K562 (cell line): ENCODE results near the gene TELO2. TPM values are rescaled to one million over a fixed set of nuclear protein-coding genes. Genes with fewer than 3 reads are reported as not detected.

Source experiments
- ATAC-seq: fragments of 200-7000 bp; cut with Tn5 transposase; 3 replicates; pipeline ENCODE4 v1.9.1; 2020; ENCODE audit warnings: moderate library complexity
- BruUV-seq: library from RNA; stranded (reverse); fragments of 400-500 nt; replicated peaks from 2 replicates; lab custom pipeline; 2021; lab: Mats Ljungman, UMichigan
- CTCF ChIA-PET: fragments of 300-600 bp; formaldehyde crosslinking; extraction: SDS; loops from one replicate; lab custom pipeline; 2021; ENCODE audit warnings: low intra/inter-chr PET ratio; lab: Yijun Ruan, JAX
- POLR2A ChIA-PET: fragments of 300-600, 350-650 bp; sonication (Branson Sonifier 250); formaldehyde crosslinking; extraction: SDS; loops from one replicate; lab custom pipeline; 2021; ENCODE audit warnings: antibody characterized with exemption, inconsistent platforms; lab: Yijun Ruan, JAX
- DNase-seq, 4 experiments: peaks; one replicate each; pipeline versions ENCODE4 v3.0.0 to v3.0.0-alpha.2; 2011 to 2018; ENCODE audit warnings: low spot score in 3 of 4, mixed read lengths in 3 of 4; ENCODE audit errors: extremely low read depth in 1 of 4
- FAIRE-seq: peaks from 2 replicates; lab custom pipeline; 2011; peaks lifted over from hg19 to GRCh38; lab: Jason Lieb, UNC
- H2AFZ ChIP-seq: 2 replicates; pipeline ENCODE4 v1.6.0; 2011; ENCODE audit warnings: low read depth, low read length, control low read depth, inconsistent platforms
- H3K27ac ChIP-seq: fragments of 200-600 bp; 3 replicates; pipeline ENCODE4 v1.8.0; 2011; ENCODE audit warnings: low read depth, mild to moderate bottlenecking, control low read depth, inconsistent platforms, low read length, moderate library complexity, mixed read lengths; ENCODE audit errors: extremely low read depth
- H3K27me3 ChIP-seq, 2 experiments: fragments of 300-600 bp in 1 of 2; 2 replicates in 1 of 2; 3 replicates in 1 of 2; pipeline versions ENCODE4 v1.6.0 to v1.8.0; 2011; ENCODE audit warnings: inconsistent platforms in 2 of 2, low read length in 2 of 2, mild to moderate bottlenecking in 1 of 2, mixed read lengths in 1 of 2, moderate library complexity in 1 of 2; ENCODE audit not compliant: control insufficient read depth in 2 of 2, insufficient read depth in 2 of 2
- H3K36me3 ChIP-seq: fragments of 300-600 bp; 3 replicates; pipeline ENCODE4 v1.8.0; 2011; ENCODE audit warnings: mild to moderate bottlenecking, low read length, inconsistent platforms; ENCODE audit not compliant: control insufficient read depth, insufficient read depth
- H3K4me1 ChIP-seq, 2 experiments: fragments of 200-600 bp in 1 of 2; replicated peaks in 1 of 2; 2 replicates in 1 of 2; 3 replicates in 1 of 2; pipeline versions ENCODE4 v1.5.1 to v1.8.0; 2011; ENCODE audit warnings: inconsistent platforms in 2 of 2, low read length in 2 of 2, mild to moderate bottlenecking in 1 of 2, mixed read lengths in 1 of 2, moderate library complexity in 1 of 2; ENCODE audit not compliant: control insufficient read depth in 2 of 2, insufficient read depth in 2 of 2
- H3K4me2 ChIP-seq: 2 replicates; pipeline ENCODE4 v1.6.1; 2011; ENCODE audit warnings: low read length, control low read depth, inconsistent platforms, mixed read lengths; ENCODE audit not compliant: insufficient read depth
- H3K4me3 ChIP-seq: fragments of 200-600 bp; sonication (generic), shearing (Covaris generic); 2 replicates; pipeline ENCODE4 v1.5.1; 2016; ENCODE audit warnings: control low read depth, inconsistent platforms
- H3K79me2 ChIP-seq: fragments of 200-600 bp; 3 replicates; pipeline ENCODE4 v1.8.0; 2011; ENCODE audit warnings: low read length, inconsistent platforms; ENCODE audit not compliant: control insufficient read depth, insufficient read depth
- H3K9ac ChIP-seq, 2 experiments: 2 replicates each; pipeline versions ENCODE4 v1.6.0 to v1.6.1; 2011; ENCODE audit warnings: low read depth in 2 of 2, low read length in 2 of 2, control low read depth in 1 of 2, inconsistent platforms in 1 of 2, mild to moderate bottlenecking in 1 of 2, mixed read lengths in 1 of 2; ENCODE audit not compliant: insufficient read depth in 1 of 2
- H3K9me1 ChIP-seq: one replicate; pipeline ENCODE4 v1.6.0; 2011; ENCODE audit warnings: inconsistent platforms, mild to moderate bottlenecking, low read length, moderate library complexity; ENCODE audit not compliant: control insufficient read depth, insufficient read depth
- H3K9me3 ChIP-seq: replicated peaks from 2 replicates; pipeline ENCODE4 v1.5.1; 2011; ENCODE audit warnings: low read depth, low read length, inconsistent platforms; ENCODE audit not compliant: control insufficient read depth, insufficient read depth
- H4K20me1 ChIP-seq: replicated peaks from 2 replicates; pipeline ENCODE4 v1.6.1; 2011; ENCODE audit warnings: low read length, inconsistent platforms, mixed read lengths; ENCODE audit not compliant: control insufficient read depth, insufficient read depth
- ASH1L ChIP-seq: fragments of 450-650 bp; IDR thresholded peaks from 2 replicates; pipeline ENCODE4 v1.6.1; 2018; ENCODE audit warnings: borderline replicate concordance, mild to moderate bottlenecking, low read depth; ENCODE audit not compliant: partially characterized antibody
- CC2D1A ChIP-seq: fragments of 450-650 bp; IDR thresholded peaks from 2 replicates; pipeline ENCODE4 v1.6.1; 2017; ENCODE audit warnings: mild to moderate bottlenecking
- CREB1 ChIP-seq, 2 experiments: sonication (generic) in 1 of 2; formaldehyde crosslinking in 1 of 2; IDR thresholded peaks; 2 replicates each; pipeline versions ENCODE4 v1.6.1 to v1.8.0; 2012 to 2022; ENCODE audit warnings: inconsistent platforms in 1 of 2, mild to moderate bottlenecking in 1 of 2, missing genetic modification reagents in 1 of 2, moderate library complexity in 1 of 2
- CSDE1 ChIP-seq, 2 experiments: fragments of 450-650 bp; IDR thresholded peaks; 2 replicates each; pipeline ENCODE4 v1.6.1; 2016; ENCODE audit warnings: mild to moderate bottlenecking in 1 of 2
- FUS ChIP-seq: fragments of 200-400 bp; formaldehyde crosslinking; optimal IDR thresholded peaks from 2 replicates; pipeline ENCODE3; 2017; ENCODE audit warnings: low read depth, low read length
- MEIS2 ChIP-seq: fragments of 450-650 bp; IDR thresholded peaks from 2 replicates; pipeline ENCODE4 v1.6.1; 2014; ENCODE audit warnings: mild to moderate bottlenecking; ENCODE audit not compliant: partially characterized antibody
- PTTG1 ChIP-seq: fragments of 450-650 bp; IDR thresholded peaks from 2 replicates; pipeline ENCODE4 v1.6.1; 2016; ENCODE audit warnings: low read depth, mild to moderate bottlenecking, missing genetic modification characterization, missing compliant biosample characterization
- RB1 ChIP-seq: fragments of 450-650 bp; IDR thresholded peaks from 2 replicates; pipeline ENCODE4 v1.6.1; 2017; ENCODE audit warnings: low read depth, mild to moderate bottlenecking
- SIRT6 ChIP-seq: IDR thresholded peaks from one replicate; pipeline ENCODE4 v1.6.1; 2012; ENCODE audit warnings: low read depth, mild to moderate bottlenecking, control low read depth, inconsistent platforms, low read length, moderate library complexity
- SP2 ChIP-seq: IDR thresholded peaks from 2 replicates; pipeline ENCODE4 v1.6.1; 2011; ENCODE audit warnings: mild to moderate bottlenecking, low read depth, low read length, moderate library complexity; ENCODE audit not compliant: poor library complexity, severe bottlenecking; ENCODE audit errors: extremely low read depth
- TARDBP ChIP-seq: fragments of 450-650 bp; IDR thresholded peaks from 2 replicates; pipeline ENCODE4 v1.6.1; 2016
- ZC3H4 ChIP-seq: sonication (generic); formaldehyde crosslinking; IDR thresholded peaks from 2 replicates; pipeline ENCODE4 v1.9.0; 2021; ENCODE audit warnings: missing genetic modification reagents, borderline replicate concordance
- WGBS: fragments of 100-300 bp; shearing (Covaris generic); methylation state at CpG from one replicate; pipeline ENCODE4 v1.1.6; 2016; ENCODE audit warnings: low coverage, mixed read lengths; ENCODE audit not compliant: insufficient coverage; ENCODE audit errors: missing lambda C conversion rate; 5-methylcytosine and 5-hydroxymethylcytosine counted together
- in situ Hi-C: fragments of 300-500 bp; cut with MboI; formaldehyde crosslinking; loops from 4 replicates; pipeline ENCODE4 v1.15.0; 2018; ENCODE audit warnings: inconsistent platforms, mixed read lengths
- intact Hi-C: fragments of 100-400 bp; cut with micrococcal nuclease; formaldehyde crosslinking; loops from 2 replicates; pipeline ENCODE4 v1.14.2; 2022
- polyA plus RNA-seq, 8 experiments: library from polyadenylated mRNA; depleted of rRNA in 4 of 8; stranded (reverse) in 5 of 8; unstranded in 3 of 8; fragments of >200 nt; fragmentation: Nextera tagmentation in 2 of 8; fragmentation: Illumina TruSeq in 1 of 8; extraction: Ambion mirVana in 2 of 8; extraction: Trizol in 1 of 8; gene quantifications; 2 replicates each; pipeline versions ENCODE4 v1.2.1 to v1.2.3, GENCODE V29; 2011 to 2014; ENCODE audit warnings: inconsistent platforms in 1 of 8, missing spikeins in 1 of 8
- total RNA-seq, 7 experiments: library from RNA; depleted of rRNA in 6 of 7; stranded (reverse); fragments of >200 nt in 6 of 7; fragmentation: Illumina TruSeq in 2 of 7; extraction: Trizol in 2 of 7; gene quantifications; 2 replicates each; pipeline versions ENCODE4 v1.2.1 to v1.2.3, GENCODE V29; 2011 to 2021; ENCODE audit warnings: low replicate concordance in 1 of 7
- TF ChIP-seq, protein P1 (sequence below): fragments of 450-650 bp; formaldehyde crosslinking; IDR thresholded peaks from 2 replicates; pipeline ENCODE4 v1.4.0; 2020; ENCODE audit warnings: mild to moderate bottlenecking, moderate library complexity
- TF ChIP-seq, protein P2 (sequence below): IDR thresholded peaks from 2 replicates; pipeline ENCODE4 v1.6.1; 2011; ENCODE audit warnings: borderline replicate concordance, low read depth, mild to moderate bottlenecking, moderate library complexity, low read length; ENCODE audit not compliant: insufficient read depth, poor library complexity, severe bottlenecking

The TELO2 gene
- total and polyA plus RNA-seq, 9 of the 15 experiments (the other 6 are each of a cell fraction or from before 2014, with no cell fraction given): 0.51 to 91.8 (median 14.5) TPM

DNA sequence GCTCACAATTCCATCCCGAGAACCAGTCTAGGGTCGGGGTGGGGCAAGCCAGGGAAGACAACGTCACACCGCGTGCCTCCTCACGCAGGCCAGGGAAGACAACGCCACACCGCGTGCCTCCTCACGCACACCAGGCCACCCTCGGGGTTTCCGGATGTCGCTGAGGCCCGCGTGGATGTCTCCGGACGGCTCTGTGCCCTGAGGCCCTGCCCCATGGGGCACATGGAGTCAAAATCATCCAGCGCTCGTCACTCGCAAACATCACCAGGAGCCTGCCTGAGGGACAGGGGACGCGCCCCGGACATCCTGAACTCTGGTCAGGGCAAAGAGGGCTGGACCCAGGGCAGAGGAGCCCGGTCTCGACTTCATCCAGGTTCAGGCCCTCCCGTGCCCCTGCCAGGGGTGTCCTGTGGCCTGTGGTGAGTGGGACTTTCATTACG is 44.0 kb downstream of the TELO2 start:
- CTCF ChIA-PET: no interaction called here

More for the DNA sequence above, 44.0 kb downstream of the TELO2 start:
- POLR2A ChIA-PET: no interaction called here
- Histone ChIP-seq H3K4me2 (no peak overlapping the region), H2AFZ (no peak overlapping the region), H3K9ac (no peak overlapping the region; a peak in 1 of 4 replicates), H3K79me2 (no peaks in the 10 kb centered on the region), H3K9me3 (no peaks in the 10 kb centered on the region), H3K36me3 (no peaks in the 10 kb centered on the region), H4K20me1 (peaks cover 7% of the 10 kb centered on the region; the same call in 1 of the 2 replicates), H3K4me1 (peaks cover 0 to 74% of the 10 kb centered on the region in 2 experiments; a peak in 2 of 5 replicates), H3K9me1 (no peaks in the 10 kb centered on the region), H3K27ac (no peak overlapping the region), H3K4me3 (no peak overlapping the region), H3K27me3 (peaks cover 7 to 46% of the 10 kb centered on the region in 2 experiments; a peak in 4 of 5 replicates)
- no peak for DNase-seq
- 66% methylated on average over 23 of the region's 27 CpGs for whole genome bisulfite sequencing
- TF ChIP-seq, protein P1, sequence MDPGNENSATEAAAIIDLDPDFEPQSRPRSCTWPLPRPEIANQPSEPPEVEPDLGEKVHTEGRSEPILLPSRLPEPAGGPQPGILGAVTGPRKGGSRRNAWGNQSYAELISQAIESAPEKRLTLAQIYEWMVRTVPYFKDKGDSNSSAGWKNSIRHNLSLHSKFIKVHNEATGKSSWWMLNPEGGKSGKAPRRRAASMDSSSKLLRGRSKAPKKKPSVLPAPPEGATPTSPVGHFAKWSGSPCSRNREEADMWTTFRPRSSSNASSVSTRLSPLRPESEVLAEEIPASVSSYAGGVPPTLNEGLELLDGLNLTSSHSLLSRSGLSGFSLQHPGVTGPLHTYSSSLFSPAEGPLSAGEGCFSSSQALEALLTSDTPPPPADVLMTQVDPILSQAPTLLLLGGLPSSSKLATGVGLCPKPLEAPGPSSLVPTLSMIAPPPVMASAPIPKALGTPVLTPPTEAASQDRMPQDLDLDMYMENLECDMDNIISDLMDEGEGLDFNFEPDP (CRISPR knock-in tag): no peak
- no peak for TF ChIP-seq SIRT6
- TF ChIP-seq PTTG1: no peak
- TF ChIP-seq CSDE1 (IDR thresholded peaks at IDR 0.05): no peak
- TF ChIP-seq ASH1L: no peak
- no peak for TF ChIP-seq RB1
- TF ChIP-seq, protein P2, sequence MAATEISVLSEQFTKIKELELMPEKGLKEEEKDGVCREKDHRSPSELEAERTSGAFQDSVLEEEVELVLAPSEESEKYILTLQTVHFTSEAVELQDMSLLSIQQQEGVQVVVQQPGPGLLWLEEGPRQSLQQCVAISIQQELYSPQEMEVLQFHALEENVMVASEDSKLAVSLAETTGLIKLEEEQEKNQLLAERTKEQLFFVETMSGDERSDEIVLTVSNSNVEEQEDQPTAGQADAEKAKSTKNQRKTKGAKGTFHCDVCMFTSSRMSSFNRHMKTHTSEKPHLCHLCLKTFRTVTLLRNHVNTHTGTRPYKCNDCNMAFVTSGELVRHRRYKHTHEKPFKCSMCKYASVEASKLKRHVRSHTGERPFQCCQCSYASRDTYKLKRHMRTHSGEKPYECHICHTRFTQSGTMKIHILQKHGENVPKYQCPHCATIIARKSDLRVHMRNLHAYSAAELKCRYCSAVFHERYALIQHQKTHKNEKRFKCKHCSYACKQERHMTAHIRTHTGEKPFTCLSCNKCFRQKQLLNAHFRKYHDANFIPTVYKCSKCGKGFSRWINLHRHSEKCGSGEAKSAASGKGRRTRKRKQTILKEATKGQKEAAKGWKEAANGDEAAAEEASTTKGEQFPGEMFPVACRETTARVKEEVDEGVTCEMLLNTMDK: no peak
- no peak for TF ChIP-seq SP2
- TF ChIP-seq MEIS2: no peak
- no peak for TF ChIP-seq TARDBP
- TF ChIP-seq CREB1 (IDR thresholded peaks at IDR 0.05): no peak
- no peak for TF ChIP-seq CREB1 (CRISPR knock-in tag; IDR thresholded peaks at IDR 0.05)
- no peak for TF ChIP-seq CC2D1A
- TF ChIP-seq ZC3H4 (CRISPR knock-in tag): no peak
- TF ChIP-seq FUS: no peak
- in situ Hi-C loops: no loop called here
- no peak for ATAC-seq
- intact Hi-C loops: no loop called here
- BruUV-seq: no TSS peak
- FAIRE-seq: no peak
